NCI-H1105 (cell line): Measurements from ENCODE around the gene MAGEA9.
"Not testable (repeated sequence)": the region's sequence is repeated elsewhere in the genome, so short reads cannot be mapped to it uniquely, and the experiment has no call there.

Experiments used
- DNase-seq: peaks from one replicate; lab custom pipeline; 2025; lab: John Stamatoyannopoulos, UW

MAGEA9 gene

GRCh38 chrX:149781727-149782126 is at the start of gene MAGEA9:
TSS of gene MAGEA9 (plus strand) at chrX:149781930. CDS start at chrX:149786211, 4,281 bp downstream.
- not testable (repeated sequence) for DNase-seq

GRCh38 chrX:149742269-149742668 is 39.5 kb upstream of the MAGEA9 start:
- DNase-seq, result not testable (repeated sequence)

- DNase-seq, result not testable (repeated sequence)
Measured at GRCh38 chrX:149746390-149747007, 35.2 kb upstream of the MAGEA9 start.

- no peak for DNase-seq
Measured at GRCh38 chrX:149757206-149758067, 24.3 kb upstream of the MAGEA9 start.

GRCh38 chrX:149758068-149758714 is 23.5 kb upstream of the MAGEA9 start:
- DNase-seq, result no peak

- not testable (repeated sequence) for DNase-seq
Measured at GRCh38 chrX:149758715-149759078, 23.0 kb upstream of the MAGEA9 start.

GRCh38 chrX:149759824-149760223 is 21.9 kb upstream of the MAGEA9 start:
- no peak for DNase-seq

- no peak for DNase-seq
Measured at GRCh38 chrX:149760965-149761364, 20.8 kb upstream of the MAGEA9 start.

- not testable (repeated sequence) for DNase-seq
Measured at GRCh38 chrX:149761858-149762674, 19.7 kb upstream of the MAGEA9 start.

GRCh38 chrX:149762696-149763614 is 18.8 kb upstream of the MAGEA9 start:
- DNase-seq, result no peak

- DNase-seq, result not testable (repeated sequence)
Measured at GRCh38 chrX:149770344-149770743, 11.4 kb upstream of the MAGEA9 start.

- DNase-seq, result not testable (repeated sequence)
Measured at GRCh38 chrX:149773026-149773425, 8.7 kb upstream of the MAGEA9 start.

- DNase-seq, result not testable (repeated sequence)
Measured at GRCh38 chrX:149773768-149774167, 8.0 kb upstream of the MAGEA9 start, which contains the start of gene HSFX1. TSS of gene HSFX1 (plus strand) at chrX:149774068. CDS start at chrX:149774682, 614 bp downstream.

- DNase-seq, result not testable (repeated sequence)
Measured at GRCh38 chrX:149777999-149778398, 3.7 kb upstream of the MAGEA9 start.

GRCh38 chrX:149795531-149795930 is 13.8 kb downstream of the MAGEA9 start:
- DNase-seq, result not testable (repeated sequence)

GRCh38 chrX:149799095-149799714 is 17.5 kb downstream of the MAGEA9 start:
- DNase-seq, result no peak

- DNase-seq, result peak; percentile 45
Measured at GRCh38 chrX:149799938-149800337, 18.2 kb downstream of the MAGEA9 start.

GRCh38 chrX:149803458-149804062 is 21.8 kb downstream of the MAGEA9 start:
- no peak for DNase-seq

- no peak for DNase-seq
Measured at GRCh38 chrX:149804102-149804501, 22.4 kb downstream of the MAGEA9 start.
